ENCODE data around the gene SGPP2. TPM values are rescaled to one million over a fixed set of nuclear protein-coding genes. Genes with fewer than 3 reads are reported as not detected.

SGPP2 gene, protein sequence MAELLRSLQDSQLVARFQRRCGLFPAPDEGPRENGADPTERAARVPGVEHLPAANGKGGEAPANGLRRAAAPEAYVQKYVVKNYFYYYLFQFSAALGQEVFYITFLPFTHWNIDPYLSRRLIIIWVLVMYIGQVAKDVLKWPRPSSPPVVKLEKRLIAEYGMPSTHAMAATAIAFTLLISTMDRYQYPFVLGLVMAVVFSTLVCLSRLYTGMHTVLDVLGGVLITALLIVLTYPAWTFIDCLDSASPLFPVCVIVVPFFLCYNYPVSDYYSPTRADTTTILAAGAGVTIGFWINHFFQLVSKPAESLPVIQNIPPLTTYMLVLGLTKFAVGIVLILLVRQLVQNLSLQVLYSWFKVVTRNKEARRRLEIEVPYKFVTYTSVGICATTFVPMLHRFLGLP
- polyA plus RNA-seq (2011; rRNA removed) = not detected in 2 replicates
- not detected in 2 replicates for polyA minus RNA-seq (2011; rRNA and poly(A)+ RNA removed)

DNA sequence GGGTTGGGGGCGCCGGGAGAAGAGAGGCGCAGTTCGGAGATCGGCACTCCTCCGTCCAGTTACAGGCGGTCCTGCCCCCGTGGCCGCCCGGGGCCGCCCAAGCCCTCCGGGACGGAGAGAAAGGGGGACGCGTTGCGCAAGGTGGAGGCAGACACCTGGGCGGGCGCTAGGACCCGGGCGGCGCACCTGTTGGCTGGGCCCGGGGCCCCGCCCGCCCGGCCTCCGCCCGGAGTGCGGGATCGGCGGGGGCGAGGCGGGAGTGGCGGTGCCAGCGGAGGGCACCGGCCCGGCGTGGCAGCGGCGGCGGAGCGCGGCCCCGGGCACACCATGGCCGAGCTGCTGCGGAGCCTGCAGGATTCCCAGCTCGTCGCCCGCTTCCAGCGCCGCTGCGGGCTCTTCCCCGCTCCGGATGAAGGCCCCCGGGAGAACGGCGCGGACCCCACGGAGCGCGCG lies at the start of gene SGPP2:
SGPP2 (plus strand) TSS at position 268 of the 453 bp plus-strand sequence; CDS start at position 328, 60 bp downstream.
- TF ChIP-seq, protein P1, sequence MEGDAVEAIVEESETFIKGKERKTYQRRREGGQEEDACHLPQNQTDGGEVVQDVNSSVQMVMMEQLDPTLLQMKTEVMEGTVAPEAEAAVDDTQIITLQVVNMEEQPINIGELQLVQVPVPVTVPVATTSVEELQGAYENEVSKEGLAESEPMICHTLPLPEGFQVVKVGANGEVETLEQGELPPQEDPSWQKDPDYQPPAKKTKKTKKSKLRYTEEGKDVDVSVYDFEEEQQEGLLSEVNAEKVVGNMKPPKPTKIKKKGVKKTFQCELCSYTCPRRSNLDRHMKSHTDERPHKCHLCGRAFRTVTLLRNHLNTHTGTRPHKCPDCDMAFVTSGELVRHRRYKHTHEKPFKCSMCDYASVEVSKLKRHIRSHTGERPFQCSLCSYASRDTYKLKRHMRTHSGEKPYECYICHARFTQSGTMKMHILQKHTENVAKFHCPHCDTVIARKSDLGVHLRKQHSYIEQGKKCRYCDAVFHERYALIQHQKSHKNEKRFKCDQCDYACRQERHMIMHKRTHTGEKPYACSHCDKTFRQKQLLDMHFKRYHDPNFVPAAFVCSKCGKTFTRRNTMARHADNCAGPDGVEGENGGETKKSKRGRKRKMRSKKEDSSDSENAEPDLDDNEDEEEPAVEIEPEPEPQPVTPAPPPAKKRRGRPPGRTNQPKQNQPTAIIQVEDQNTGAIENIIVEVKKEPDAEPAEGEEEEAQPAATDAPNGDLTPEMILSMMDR (IDR thresholded peaks at IDR 0.05; ENCODE audit: low read depth, low read length) = no peak
- ChIA-PET CTCF (interaction anchor here (0.6 kb wide), 1 partner anchor 1076 kb away, joined by 3 read pairs; no protein-coding TSS in a partner anchor), POLR2A (no interaction called here)

GRCh38 chr2:222375798-222376197 lies 48.5 kb upstream of the SGPP2 start:
- ChIA-PET POLR2A (no interaction called here), CTCF (no interaction called here)
- Histone ChIP-seq H3K27ac (ENCODE audit: low read depth, low read length) (no peak overlapping the region), H3K4me3 (ENCODE audit: low read depth, low read length) (no peak overlapping the region), H3K27me3 (ENCODE audit: control insufficient read depth, insufficient read depth, low read length) (no peaks in the 10 kb centered on the region), H3K9me3 (ENCODE audit: control insufficient read depth, insufficient read depth, low read length) (no peaks in the 10 kb centered on the region)
- no peak for DNase-seq (ENCODE audit: low read depth, low spot score)
- TF ChIP-seq, protein P1 (IDR thresholded peaks at IDR 0.05; ENCODE audit: low read depth, low read length) = no peak

More for the DNA sequence above, at the start of gene SGPP2:
- Histone ChIP-seq H3K4me3 (ENCODE audit: low read depth, low read length) (no peak within 1 kb of the TSS), H3K9me3 (ENCODE audit: control insufficient read depth, insufficient read depth, low read length) (peaks cover 5% of the 10 kb centered on the region; the same call in 1 of the 2 replicates), H3K27ac (ENCODE audit: low read depth, low read length) (no peak within 1 kb of the TSS), H3K27me3 (ENCODE audit: control insufficient read depth, insufficient read depth, low read length) (peaks cover 27% of the 10 kb centered on the region)
- DNase-seq (ENCODE audit: low read depth, low spot score) = no peak

- CTCF ChIA-PET = no interaction called here
- Histone ChIP-seq H3K4me3 (ENCODE audit: low read depth, low read length) (no peak overlapping the region), H3K9me3 (ENCODE audit: control insufficient read depth, insufficient read depth, low read length) (no peaks in the 10 kb centered on the region), H3K27ac (ENCODE audit: low read depth, low read length) (no peak overlapping the region), H3K27me3 (ENCODE audit: control insufficient read depth, insufficient read depth, low read length) (no peaks in the 10 kb centered on the region)
- TF ChIP-seq, protein P1 (IDR thresholded peaks at IDR 0.05; ENCODE audit: low read depth, low read length) = no peak
- POLR2A ChIA-PET = no interaction called here
- DNase-seq (ENCODE audit: low read depth, low spot score) = no peak
Observed at GRCh38 chr2:222380456-222380855, 43.9 kb upstream of the SGPP2 start.

GRCh38 chr2:222381566-222381965 lies 42.8 kb upstream of the SGPP2 start:
- H3K27ac ChIP-seq (ENCODE audit: low read depth, low read length) = no peak overlapping the region
- DNase-seq (ENCODE audit: low read depth, low spot score) = no peak
- POLR2A ChIA-PET = no interaction called here
- H3K4me3 ChIP-seq (ENCODE audit: low read depth, low read length) = no peak overlapping the region
- CTCF ChIA-PET = no interaction called here
- H3K9me3 ChIP-seq (ENCODE audit: control insufficient read depth, insufficient read depth, low read length) = no peaks in the 10 kb centered on the region
- no peaks in the 10 kb centered on the region for H3K27me3 ChIP-seq (ENCODE audit: control insufficient read depth, insufficient read depth, low read length)
- TF ChIP-seq, protein P1 (IDR thresholded peaks at IDR 0.05; ENCODE audit: low read depth, low read length) = no peak

DNA sequence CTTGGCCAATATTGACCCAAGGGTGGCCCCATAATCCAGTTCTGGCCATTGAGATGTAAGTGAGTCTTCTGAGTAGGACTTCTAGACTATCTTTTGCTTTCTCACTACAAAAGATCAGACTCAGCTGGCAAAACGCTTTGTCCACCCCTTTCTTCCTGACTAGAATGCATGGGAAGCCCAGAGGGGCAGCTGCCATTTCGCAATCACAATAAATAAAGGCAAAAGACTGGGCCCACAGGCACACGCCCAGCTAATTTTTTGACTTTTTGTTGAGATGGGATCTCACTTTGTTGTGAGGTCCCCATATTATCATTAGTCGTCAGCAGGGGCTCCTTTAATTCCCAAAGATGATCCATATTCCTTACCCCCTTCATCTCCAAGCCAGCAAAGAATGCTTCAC lies 41.1 kb upstream of the SGPP2 start:
- Histone ChIP-seq H3K27ac (ENCODE audit: low read depth, low read length) (no peak overlapping the region), H3K9me3 (ENCODE audit: control insufficient read depth, insufficient read depth, low read length) (no peaks in the 10 kb centered on the region), H3K27me3 (ENCODE audit: control insufficient read depth, insufficient read depth, low read length) (no peaks in the 10 kb centered on the region), H3K4me3 (ENCODE audit: low read depth, low read length) (no peak overlapping the region)
- no peak for DNase-seq (ENCODE audit: low read depth, low spot score)
- ChIA-PET CTCF (no interaction called here), POLR2A (no interaction called here)
- TF ChIP-seq, protein P1 (IDR thresholded peaks at IDR 0.05; ENCODE audit: low read depth, low read length) = no peak

All from AG04450 (cell line).